Neuronal stem cell (in vitro differentiated cells): ENCODE results near the gene CORIN.

Experiments
- DNase-seq: peaks from one replicate; pipeline ENCODE4 v3.0.0-alpha.2; 2013; ENCODE audit warnings: low spot score
- H2AFZ ChIP-seq: one replicate; pipeline ENCODE4 v1.6.1; 2013; ENCODE audit warnings: mild to moderate bottlenecking, low read length, inconsistent platforms
- H2AK5ac ChIP-seq: 2 replicates; pipeline ENCODE4 v1.6.1; 2013; ENCODE audit warnings: low read depth, mild to moderate bottlenecking, inconsistent platforms, low read length, moderate library complexity, mixed read lengths
- H2BK120ac ChIP-seq: 2 replicates; pipeline ENCODE4 v1.6.1; 2013; ENCODE audit warnings: low read depth, mild to moderate bottlenecking, inconsistent platforms, low read length, moderate library complexity, mixed read lengths
- H2BK12ac ChIP-seq: one replicate; pipeline ENCODE4 v1.6.1; 2013; ENCODE audit warnings: low read length, inconsistent platforms
- H2BK15ac ChIP-seq: 2 replicates; pipeline ENCODE4 v1.6.1; 2013; ENCODE audit warnings: mild to moderate bottlenecking, low read length, inconsistent platforms, mixed read lengths
- H2BK5ac ChIP-seq: one replicate; pipeline ENCODE4 v1.6.1; 2013; ENCODE audit warnings: inconsistent platforms, mild to moderate bottlenecking, low read length, moderate library complexity
- H3K14ac ChIP-seq: one replicate; pipeline ENCODE4 v1.6.1; 2013; ENCODE audit warnings: low read length, inconsistent platforms
- H3K18ac ChIP-seq: 2 replicates; pipeline ENCODE4 v1.6.1; 2013; ENCODE audit warnings: low read length, inconsistent platforms
- H3K23ac ChIP-seq: 2 replicates; pipeline ENCODE4 v1.6.1; 2013; ENCODE audit warnings: low read depth, mild to moderate bottlenecking, mixed read lengths, low read length, inconsistent platforms; ENCODE audit not compliant: poor library complexity
- H3K27ac ChIP-seq: replicated peaks from 3 replicates; pipeline ENCODE4 v1.5.1; 2013; ENCODE audit warnings: low read length, inconsistent platforms
- H3K27me3 ChIP-seq, 3 experiments: 2 replicates each; pipeline ENCODE4 v1.6.1; 2013; ENCODE audit warnings: low read length in 3 of 3, mild to moderate bottlenecking in 2 of 3, inconsistent platforms in 1 of 3, low read depth in 1 of 3, mixed read lengths in 1 of 3, moderate library complexity in 1 of 3; ENCODE audit not compliant: control insufficient read depth in 3 of 3, insufficient read depth in 3 of 3
- H3K36me3 ChIP-seq, 2 donors: replicated peaks in 1 of 2; 2 replicates each; pipeline ENCODE4 v1.6.1; 2013; ENCODE audit warnings: low read length in 2 of 2; ENCODE audit not compliant: control insufficient read depth in 2 of 2, insufficient read depth in 2 of 2
- H3K4ac ChIP-seq: 2 replicates; pipeline ENCODE4 v1.6.1; 2013; ENCODE audit warnings: inconsistent platforms, mild to moderate bottlenecking, low read length, moderate library complexity
- H3K4me1 ChIP-seq, 2 donors: 1 replicate in 1 of 2; 2 replicates in 1 of 2; pipeline ENCODE4 v1.6.1; 2013; ENCODE audit warnings: low read length in 2 of 2, low read depth in 1 of 2; ENCODE audit not compliant: control insufficient read depth in 2 of 2, insufficient read depth in 1 of 2
- H3K4me2 ChIP-seq: one replicate; pipeline ENCODE4 v1.6.1; 2013; ENCODE audit warnings: mild to moderate bottlenecking, low read length, inconsistent platforms; ENCODE audit not compliant: insufficient read depth, poor library complexity, severe bottlenecking
- H3K4me3 ChIP-seq, 2 donors: 2 replicates each; pipeline ENCODE4 v1.5.1; 2013; ENCODE audit warnings: low read length in 2 of 2, mild to moderate bottlenecking in 2 of 2, inconsistent platforms in 1 of 2, moderate library complexity in 1 of 2
- H3K79me1 ChIP-seq: one replicate; pipeline ENCODE4 v1.6.1; 2013; ENCODE audit warnings: low read depth, mild to moderate bottlenecking, inconsistent platforms, low read length, moderate library complexity
- H3K9ac ChIP-seq: one replicate; pipeline ENCODE4 v1.6.1; 2013; ENCODE audit warnings: mild to moderate bottlenecking, low read depth, low read length, inconsistent platforms; ENCODE audit not compliant: poor library complexity
- H3K9me3 ChIP-seq, 2 donors: replicated peaks in 1 of 2; 2 replicates each; pipeline versions ENCODE3 to v1.6.1; 2013; ENCODE audit warnings: low read length in 2 of 2, mild to moderate bottlenecking in 2 of 2, inconsistent platforms in 1 of 2, low read depth in 1 of 2, mixed read lengths in 1 of 2, moderate library complexity in 1 of 2; ENCODE audit not compliant: control insufficient read depth in 2 of 2, insufficient read depth in 1 of 2
- H4K8ac ChIP-seq: one replicate; pipeline ENCODE4 v1.6.1; 2013; ENCODE audit warnings: low read depth, mild to moderate bottlenecking, inconsistent platforms, low read length, moderate library complexity
- H4K91ac ChIP-seq: one replicate; pipeline ENCODE4 v1.6.1; 2013; ENCODE audit warnings: low read length, low read depth, mild to moderate bottlenecking, inconsistent platforms; ENCODE audit not compliant: poor library complexity
- WGBS, 2 donors: extraction: QIAGEN DNeasy Blood & Tissue Kit; methylation state at CpG; one replicate each; pipeline ENCODE4 v1.1.7; 2013; ENCODE audit warnings: missing lambda C conversion rate in 2 of 2, mixed read lengths in 1 of 2; ENCODE audit not compliant: insufficient read length in 2 of 2, insufficient replicate concordance in 1 of 2; ENCODE audit errors: extremely low coverage in 2 of 2; 5-methylcytosine and 5-hydroxymethylcytosine counted together

Gene CORIN

GRCh38 chr4:47650584-47651130 lies 187.2 kb downstream of the CORIN start:
- H4K91ac ChIP-seq, result no peak overlapping the region
- H3K4me3 ChIP-seq, result no peak overlapping the region
- no peaks in the 10 kb centered on the region for H3K4me1 ChIP-seq
- H2AFZ ChIP-seq, result no peak overlapping the region
- H2BK5ac ChIP-seq, result no peak overlapping the region
- H3K4ac ChIP-seq, result no peak overlapping the region
- no peak overlapping the region for H3K18ac ChIP-seq
- no peak overlapping the region for H3K4me2 ChIP-seq
- H3K9me3 ChIP-seq, result no peaks in the 10 kb centered on the region
- H3K14ac ChIP-seq, result no peak overlapping the region
- no peaks in the 10 kb centered on the region for H3K79me1 ChIP-seq
- no peaks in the 10 kb centered on the region for H3K27me3 ChIP-seq
- WGBS, 2 donors, result no CpG with 5 or more reads among the region's 2 CpGs
- no peak overlapping the region for H2AK5ac ChIP-seq
- no peak overlapping the region for H4K8ac ChIP-seq
- H3K9ac ChIP-seq, result no peak overlapping the region
- no peak overlapping the region for H3K27ac ChIP-seq
- H3K23ac ChIP-seq, result no peak overlapping the region
- no peak for DNase-seq
- H2BK15ac ChIP-seq, result no peak overlapping the region
- no peak overlapping the region for H2BK12ac ChIP-seq
- H2BK120ac ChIP-seq, result no peak overlapping the region
- H3K36me3 ChIP-seq, result no peaks in the 10 kb centered on the region

GRCh38 chr4:47647544-47647943 lies 190.3 kb downstream of the CORIN start:
- no peak overlapping the region for H3K9ac ChIP-seq
- no peaks in the 10 kb centered on the region for H3K9me3 ChIP-seq
- H3K14ac ChIP-seq, result no peak overlapping the region
- no peak overlapping the region for H2AK5ac ChIP-seq
- no peak overlapping the region for H4K91ac ChIP-seq
- no peak overlapping the region for H3K23ac ChIP-seq
- H3K36me3 ChIP-seq, result no peaks in the 10 kb centered on the region
- no peak overlapping the region for H2BK120ac ChIP-seq
- no peak overlapping the region for H3K4me2 ChIP-seq
- no peak overlapping the region for H3K27ac ChIP-seq
- WGBS, 2 donors, result no CpG with 5 or more reads among the region's 3 CpGs
- DNase-seq, result no peak
- H2BK15ac ChIP-seq, result no peak overlapping the region
- no peak overlapping the region for H2BK5ac ChIP-seq
- no peak overlapping the region for H4K8ac ChIP-seq
- H3K27me3 ChIP-seq, result no peaks in the 10 kb centered on the region
- H3K4me1 ChIP-seq, result peaks cover 0 to 6% of the 10 kb centered on the region in 2 donors
- H3K4ac ChIP-seq, result no peak overlapping the region
- H3K79me1 ChIP-seq, result no peaks in the 10 kb centered on the region
- H3K4me3 ChIP-seq, result no peak overlapping the region
- no peak overlapping the region for H3K18ac ChIP-seq
- H2BK12ac ChIP-seq, result no peak overlapping the region
- no peak overlapping the region for H2AFZ ChIP-seq

DNA sequence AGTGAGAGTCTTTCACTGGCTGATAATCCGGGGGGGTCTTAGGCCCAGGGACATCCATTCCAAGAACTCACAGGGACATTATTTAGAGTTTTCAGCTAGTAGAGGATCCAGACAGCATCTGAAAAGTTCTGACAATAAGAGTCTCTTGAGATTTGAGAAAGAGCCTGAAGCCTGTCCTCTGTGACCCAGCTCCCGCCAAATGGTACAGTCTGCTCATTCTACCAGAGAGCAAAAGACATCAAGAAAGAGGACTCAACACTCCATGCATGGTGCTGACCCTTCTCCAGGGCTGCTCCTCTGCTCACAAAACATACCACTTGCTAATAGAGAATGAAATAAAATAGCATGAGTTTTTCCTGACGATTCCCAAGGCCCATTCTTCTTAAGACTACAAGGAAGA lies 190.8 kb downstream of the CORIN start:
- H4K91ac ChIP-seq, result no peak overlapping the region
- H3K23ac ChIP-seq, result no peak overlapping the region
- no peak for DNase-seq
- H2BK12ac ChIP-seq, result no peak overlapping the region
- no peak overlapping the region for H2AK5ac ChIP-seq
- WGBS, 2 donors, result no CpG with 5 or more reads among the region's 3 CpGs
- no peaks in the 10 kb centered on the region for H3K9me3 ChIP-seq
- H2AFZ ChIP-seq, result no peak overlapping the region
- H3K14ac ChIP-seq, result no peak overlapping the region
- H3K9ac ChIP-seq, result no peak overlapping the region
- H3K4me1 ChIP-seq, result peaks cover 0 to 6% of the 10 kb centered on the region in 2 donors
- H2BK5ac ChIP-seq, result no peak overlapping the region
- no peak overlapping the region for H2BK15ac ChIP-seq
- no peak overlapping the region for H3K18ac ChIP-seq
- no peaks in the 10 kb centered on the region for H3K79me1 ChIP-seq
- no peak overlapping the region for H2BK120ac ChIP-seq
- no peak overlapping the region for H4K8ac ChIP-seq
- H3K27ac ChIP-seq, result no peak overlapping the region
- H3K4ac ChIP-seq, result no peak overlapping the region
- no peaks in the 10 kb centered on the region for H3K27me3 ChIP-seq
- H3K4me2 ChIP-seq, result no peak overlapping the region
- H3K4me3 ChIP-seq, result no peak overlapping the region
- H3K36me3 ChIP-seq, result no peaks in the 10 kb centered on the region

GRCh38 chr4:47646372-47646771 lies 191.5 kb downstream of the CORIN start:
- no peak overlapping the region for H4K91ac ChIP-seq
- H3K4me1 ChIP-seq, result peaks cover 0 to 7% of the 10 kb centered on the region in 2 donors
- H3K14ac ChIP-seq, result no peak overlapping the region
- H4K8ac ChIP-seq, result no peak overlapping the region
- no peak overlapping the region for H2AFZ ChIP-seq
- no peak overlapping the region for H3K23ac ChIP-seq
- no peaks in the 10 kb centered on the region for H3K79me1 ChIP-seq
- no peak overlapping the region for H2AK5ac ChIP-seq
- no peaks in the 10 kb centered on the region for H3K27me3 ChIP-seq
- H2BK5ac ChIP-seq, result no peak overlapping the region
- no peak overlapping the region for H3K27ac ChIP-seq
- no peak overlapping the region for H2BK120ac ChIP-seq
- H3K4ac ChIP-seq, result no peak overlapping the region
- no peaks in the 10 kb centered on the region for H3K9me3 ChIP-seq
- no peak overlapping the region for H3K4me3 ChIP-seq
- H3K36me3 ChIP-seq, result no peaks in the 10 kb centered on the region
- no CpG with 5 or more reads among the region's 3 CpGs for WGBS, 2 donors
- no peak overlapping the region for H2BK15ac ChIP-seq
- H2BK12ac ChIP-seq, result no peak overlapping the region
- H3K4me2 ChIP-seq, result no peak overlapping the region
- H3K18ac ChIP-seq, result no peak overlapping the region
- no peak for DNase-seq
- H3K9ac ChIP-seq, result no peak overlapping the region
